K562 (cell line): Measurements from ENCODE around the gene MAP1LC3B2. TPM values are rescaled to one million over a fixed set of nuclear protein-coding genes. Genes with fewer than 3 reads are reported as not detected.

ENCODE experiments used
- BACH1 ChIP-seq: fragments of 200-800 bp; sonication (Bioruptor generic); IDR thresholded peaks from 2 replicates; pipeline ENCODE4 v1.6.1; 2016; ENCODE audit warnings: missing genetic modification characterization, missing compliant biosample characterization
- CCNT2 ChIP-seq: IDR thresholded peaks from 2 replicates; pipeline ENCODE4 v1.6.1; 2011; ENCODE audit warnings: borderline replicate concordance, low read depth, mild to moderate bottlenecking, moderate library complexity, mixed read lengths, low read length; ENCODE audit not compliant: insufficient read length; ENCODE audit errors: extremely low read depth
- FOXA3 ChIP-seq, 2 experiments: fragments of 450-650 bp in 1 of 2; sonication (generic) in 1 of 2; formaldehyde crosslinking; IDR thresholded peaks in 1 of 2; conservative IDR thresholded peaks in 1 of 2; 2 replicates each; pipeline versions ENCODE4 v1.4.0 to v1.8.0; 2020 to 2022; ENCODE audit warnings: mild to moderate bottlenecking in 2 of 2, missing genetic modification reagents in 1 of 2
- GATA2 ChIP-seq: sonication (generic); formaldehyde crosslinking; IDR thresholded peaks from 2 replicates; pipeline ENCODE4 v1.4.0; 2020; ENCODE audit warnings: mild to moderate bottlenecking, missing genetic modification reagents
- HNRNPH1 ChIP-seq: fragments of 200-400 bp; formaldehyde crosslinking; optimal IDR thresholded peaks from 2 replicates; pipeline ENCODE3; 2017; ENCODE audit warnings: low read depth, mild to moderate bottlenecking, low read length, moderate library complexity
- LCOR ChIP-seq: sonication (generic); formaldehyde crosslinking; IDR thresholded peaks from 2 replicates; pipeline ENCODE4 v1.8.0; 2022; ENCODE audit warnings: mild to moderate bottlenecking, missing genetic modification reagents
- MAFF ChIP-seq: IDR thresholded peaks from 2 replicates; pipeline ENCODE4 v1.6.1; 2012; ENCODE audit warnings: low read length, improper control_type of control experiment
- NR1H2 ChIP-seq: sonication (generic); formaldehyde crosslinking; IDR thresholded peaks from 2 replicates; pipeline ENCODE4 v1.4.0; 2020; ENCODE audit warnings: mild to moderate bottlenecking, missing genetic modification reagents
- TBP ChIP-seq: optimal IDR thresholded peaks from 2 replicates; pipeline ENCODE3; 2011; ENCODE audit warnings: low read depth, low read length, improper control_type of control experiment
- TCF3 ChIP-seq: sonication (generic); formaldehyde crosslinking; IDR thresholded peaks from 2 replicates; pipeline ENCODE4 v1.4.0; 2020; ENCODE audit warnings: mild to moderate bottlenecking, missing genetic modification reagents
- ZNF57 ChIP-seq: fragments of 450-650 bp; formaldehyde crosslinking; IDR thresholded peaks from 2 replicates; pipeline ENCODE4 v1.4.0; 2020; ENCODE audit warnings: mild to moderate bottlenecking, moderate library complexity
- polyA plus RNA-seq, 8 experiments: library from polyadenylated mRNA; depleted of rRNA in 4 of 8; stranded (reverse) in 5 of 8; unstranded in 3 of 8; fragments of >200 nt; fragmentation: Nextera tagmentation in 2 of 8; fragmentation: Illumina TruSeq in 1 of 8; extraction: Ambion mirVana in 2 of 8; extraction: Trizol in 1 of 8; gene quantifications; 2 replicates each; pipeline versions ENCODE4 v1.2.1 to v1.2.3, GENCODE V29; 2011 to 2014; ENCODE audit warnings: inconsistent platforms in 1 of 8, missing spikeins in 1 of 8
- total RNA-seq, 7 experiments: library from RNA; depleted of rRNA in 6 of 7; stranded (reverse); fragments of >200 nt in 6 of 7; fragmentation: Illumina TruSeq in 2 of 7; extraction: Trizol in 2 of 7; gene quantifications; 2 replicates each; pipeline versions ENCODE4 v1.2.1 to v1.2.3, GENCODE V29; 2011 to 2021; ENCODE audit warnings: low replicate concordance in 1 of 7
- TF ChIP-seq, protein P1 (sequence below): fragments of 450-650 bp; IDR thresholded peaks from 2 replicates; pipeline ENCODE4 v1.6.1; 2017; ENCODE audit warnings: antibody characterized with exemption, mild to moderate bottlenecking
- TF ChIP-seq, protein P2 (sequence below): sonication (generic); formaldehyde crosslinking; IDR thresholded peaks from 2 replicates; pipeline ENCODE4 v1.8.0; 2022; ENCODE audit warnings: mild to moderate bottlenecking, missing genetic modification reagents
- TF ChIP-seq, protein P3 (sequence below): fragments of 250-450 bp; sonication (Bioruptor Pico); IDR thresholded peaks from 2 replicates; pipeline ENCODE4 v1.5.0; 2020; ENCODE audit warnings: mild to moderate bottlenecking

MAP1LC3B2 gene
- total and polyA plus RNA-seq, 9 of the 15 experiments (the other 6 are each of a cell fraction or from before 2014, with no cell fraction given), result 0.53 to 2.8 (median 0.76) TPM; not detected in 2

DNA sequence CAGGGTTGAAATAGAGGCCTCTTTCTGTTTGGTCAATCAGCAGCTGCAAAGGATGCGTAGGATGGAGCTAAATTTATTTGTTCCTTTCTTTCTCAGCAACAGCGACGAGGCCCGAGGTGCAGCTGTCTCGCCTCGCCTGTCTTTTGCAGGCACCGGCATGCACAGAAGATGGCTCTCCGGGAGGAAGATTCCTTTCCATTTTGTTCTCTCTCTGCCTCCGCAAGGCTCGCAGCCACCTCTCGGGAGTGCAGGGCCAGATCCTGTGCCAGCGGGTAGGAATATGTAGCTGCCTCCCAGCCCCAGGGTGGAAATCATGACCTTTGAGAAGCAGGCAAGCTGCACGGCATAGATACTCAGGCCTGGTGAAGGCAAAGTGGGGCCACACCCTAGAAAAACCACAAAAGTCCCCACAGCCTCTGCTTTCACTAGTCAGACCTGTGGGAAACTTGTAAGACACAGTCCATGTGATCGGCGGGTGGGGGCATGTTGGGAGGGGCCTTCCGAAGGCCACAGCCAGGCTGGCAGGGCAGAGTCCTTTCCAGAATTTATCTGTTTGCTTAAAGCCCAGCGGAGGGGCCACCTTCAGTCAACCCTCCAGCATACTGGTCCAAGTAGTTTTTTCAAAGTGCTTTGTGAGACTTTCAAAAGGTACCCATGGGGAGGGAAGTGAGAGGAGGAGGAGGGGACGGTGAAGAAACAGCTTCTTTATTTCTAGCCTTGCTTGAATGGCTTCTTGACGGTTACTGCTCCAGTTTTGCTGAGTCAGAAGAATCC lies at the start of gene MAP1LC3B2 (continued):
- TF ChIP-seq, protein P1, sequence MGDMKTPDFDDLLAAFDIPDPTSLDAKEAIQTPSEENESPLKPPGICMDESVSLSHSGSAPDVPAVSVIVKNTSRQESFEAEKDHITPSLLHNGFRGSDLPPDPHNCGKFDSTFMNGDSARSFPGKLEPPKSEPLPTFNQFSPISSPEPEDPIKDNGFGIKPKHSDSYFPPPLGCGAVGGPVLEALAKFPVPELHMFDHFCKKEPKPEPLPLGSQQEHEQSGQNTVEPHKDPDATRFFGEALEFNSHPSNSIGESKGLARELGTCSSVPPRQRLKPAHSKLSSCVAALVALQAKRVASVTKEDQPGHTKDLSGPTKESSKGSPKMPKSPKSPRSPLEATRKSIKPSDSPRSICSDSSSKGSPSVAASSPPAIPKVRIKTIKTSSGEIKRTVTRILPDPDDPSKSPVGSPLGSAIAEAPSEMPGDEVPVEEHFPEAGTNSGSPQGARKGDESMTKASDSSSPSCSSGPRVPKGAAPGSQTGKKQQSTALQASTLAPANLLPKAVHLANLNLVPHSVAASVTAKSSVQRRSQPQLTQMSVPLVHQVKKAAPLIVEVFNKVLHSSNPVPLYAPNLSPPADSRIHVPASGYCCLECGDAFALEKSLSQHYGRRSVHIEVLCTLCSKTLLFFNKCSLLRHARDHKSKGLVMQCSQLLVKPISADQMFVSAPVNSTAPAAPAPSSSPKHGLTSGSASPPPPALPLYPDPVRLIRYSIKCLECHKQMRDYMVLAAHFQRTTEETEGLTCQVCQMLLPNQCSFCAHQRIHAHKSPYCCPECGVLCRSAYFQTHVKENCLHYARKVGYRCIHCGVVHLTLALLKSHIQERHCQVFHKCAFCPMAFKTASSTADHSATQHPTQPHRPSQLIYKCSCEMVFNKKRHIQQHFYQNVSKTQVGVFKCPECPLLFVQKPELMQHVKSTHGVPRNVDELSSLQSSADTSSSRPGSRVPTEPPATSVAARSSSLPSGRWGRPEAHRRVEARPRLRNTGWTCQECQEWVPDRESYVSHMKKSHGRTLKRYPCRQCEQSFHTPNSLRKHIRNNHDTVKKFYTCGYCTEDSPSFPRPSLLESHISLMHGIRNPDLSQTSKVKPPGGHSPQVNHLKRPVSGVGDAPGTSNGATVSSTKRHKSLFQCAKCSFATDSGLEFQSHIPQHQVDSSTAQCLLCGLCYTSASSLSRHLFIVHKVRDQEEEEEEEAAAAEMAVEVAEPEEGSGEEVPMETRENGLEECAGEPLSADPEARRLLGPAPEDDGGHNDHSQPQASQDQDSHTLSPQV, result peak; percentile 89
- TF ChIP-seq NR1H2 (CRISPR knock-in tag) (no peak), CCNT2 (peak; percentile 75), LCOR (CRISPR knock-in tag) (peak; percentile 75; the same call in 1 of the 2 replicates), TBP (peak; percentile 60), FOXA3 (CRISPR knock-in tag; conservative IDR thresholded peaks at IDR 0.05 in 1 of 2, IDR thresholded peaks at IDR 0.05 in 1 of 2) (0 out of 4 replicates have a peak, but pooled peaks have one; percentile 3 to 64), HNRNPH1 (no peak), MAFF (peak; percentile 100), TCF3 (CRISPR knock-in tag) (peak; percentile 96), ZNF57 (0 out of 2 replicates have a peak, but pooled peaks have one; percentile 51), GATA2 (CRISPR knock-in tag) (peak; percentile 90), BACH1 (tag) (peak; percentile 99)
- TF ChIP-seq, protein P2, sequence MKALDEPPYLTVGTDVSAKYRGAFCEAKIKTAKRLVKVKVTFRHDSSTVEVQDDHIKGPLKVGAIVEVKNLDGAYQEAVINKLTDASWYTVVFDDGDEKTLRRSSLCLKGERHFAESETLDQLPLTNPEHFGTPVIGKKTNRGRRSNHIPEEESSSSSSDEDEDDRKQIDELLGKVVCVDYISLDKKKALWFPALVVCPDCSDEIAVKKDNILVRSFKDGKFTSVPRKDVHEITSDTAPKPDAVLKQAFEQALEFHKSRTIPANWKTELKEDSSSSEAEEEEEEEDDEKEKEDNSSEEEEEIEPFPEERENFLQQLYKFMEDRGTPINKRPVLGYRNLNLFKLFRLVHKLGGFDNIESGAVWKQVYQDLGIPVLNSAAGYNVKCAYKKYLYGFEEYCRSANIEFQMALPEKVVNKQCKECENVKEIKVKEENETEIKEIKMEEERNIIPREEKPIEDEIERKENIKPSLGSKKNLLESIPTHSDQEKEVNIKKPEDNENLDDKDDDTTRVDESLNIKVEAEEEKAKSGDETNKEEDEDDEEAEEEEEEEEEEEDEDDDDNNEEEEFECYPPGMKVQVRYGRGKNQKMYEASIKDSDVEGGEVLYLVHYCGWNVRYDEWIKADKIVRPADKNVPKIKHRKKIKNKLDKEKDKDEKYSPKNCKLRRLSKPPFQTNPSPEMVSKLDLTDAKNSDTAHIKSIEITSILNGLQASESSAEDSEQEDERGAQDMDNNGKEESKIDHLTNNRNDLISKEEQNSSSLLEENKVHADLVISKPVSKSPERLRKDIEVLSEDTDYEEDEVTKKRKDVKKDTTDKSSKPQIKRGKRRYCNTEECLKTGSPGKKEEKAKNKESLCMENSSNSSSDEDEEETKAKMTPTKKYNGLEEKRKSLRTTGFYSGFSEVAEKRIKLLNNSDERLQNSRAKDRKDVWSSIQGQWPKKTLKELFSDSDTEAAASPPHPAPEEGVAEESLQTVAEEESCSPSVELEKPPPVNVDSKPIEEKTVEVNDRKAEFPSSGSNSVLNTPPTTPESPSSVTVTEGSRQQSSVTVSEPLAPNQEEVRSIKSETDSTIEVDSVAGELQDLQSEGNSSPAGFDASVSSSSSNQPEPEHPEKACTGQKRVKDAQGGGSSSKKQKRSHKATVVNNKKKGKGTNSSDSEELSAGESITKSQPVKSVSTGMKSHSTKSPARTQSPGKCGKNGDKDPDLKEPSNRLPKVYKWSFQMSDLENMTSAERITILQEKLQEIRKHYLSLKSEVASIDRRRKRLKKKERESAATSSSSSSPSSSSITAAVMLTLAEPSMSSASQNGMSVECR (CRISPR knock-in tag), result 0 out of 2 replicates have a peak, but pooled peaks have one; percentile 43
- TF ChIP-seq, protein P3, sequence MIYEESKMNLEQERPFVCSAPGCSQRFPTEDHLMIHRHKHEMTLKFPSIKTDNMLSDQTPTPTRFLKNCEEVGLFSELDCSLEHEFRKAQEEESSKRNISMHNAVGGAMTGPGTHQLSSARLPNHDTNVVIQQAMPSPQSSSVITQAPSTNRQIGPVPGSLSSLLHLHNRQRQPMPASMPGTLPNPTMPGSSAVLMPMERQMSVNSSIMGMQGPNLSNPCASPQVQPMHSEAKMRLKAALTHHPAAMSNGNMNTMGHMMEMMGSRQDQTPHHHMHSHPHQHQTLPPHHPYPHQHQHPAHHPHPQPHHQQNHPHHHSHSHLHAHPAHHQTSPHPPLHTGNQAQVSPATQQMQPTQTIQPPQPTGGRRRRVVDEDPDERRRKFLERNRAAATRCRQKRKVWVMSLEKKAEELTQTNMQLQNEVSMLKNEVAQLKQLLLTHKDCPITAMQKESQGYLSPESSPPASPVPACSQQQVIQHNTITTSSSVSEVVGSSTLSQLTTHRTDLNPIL (CRISPR knock-in tag), result peak; percentile 38; the same call in 1 of the 2 replicates
